GM21390 (cell line): ENCODE measurements around the gene YWHAE.
A peak's percentile ranks its signal among the peaks of the same experiment; 100 is the strongest.
"Not testable (repeated sequence)": the region's sequence is repeated elsewhere in the genome, so short reads cannot be mapped to it uniquely, and the experiment has no call there.

Experiments used
- ATAC-seq: cut with Tn5 transposase; IDR thresholded peaks from one replicate; pipeline ENCODE4 v1.9.1; 2021; ENCODE audit not compliant: unreplicated experiment

The YWHAE gene

GRCh38 chr17:1399679-1400512 is at the start of gene YWHAE:
Gene YWHAE, minus strand, starts transcription at chr17:1400222. Its CDS starts 112 bp downstream, at chr17:1400110.
- peak; percentile 90 for ATAC-seq

- no peak for ATAC-seq
Observed at GRCh38 chr17:1449412-1449967, 49.5 kb upstream of the YWHAE start.

- no peak for ATAC-seq
Observed at GRCh38 chr17:1447052-1447451, 47.0 kb upstream of the YWHAE start.

DNA sequence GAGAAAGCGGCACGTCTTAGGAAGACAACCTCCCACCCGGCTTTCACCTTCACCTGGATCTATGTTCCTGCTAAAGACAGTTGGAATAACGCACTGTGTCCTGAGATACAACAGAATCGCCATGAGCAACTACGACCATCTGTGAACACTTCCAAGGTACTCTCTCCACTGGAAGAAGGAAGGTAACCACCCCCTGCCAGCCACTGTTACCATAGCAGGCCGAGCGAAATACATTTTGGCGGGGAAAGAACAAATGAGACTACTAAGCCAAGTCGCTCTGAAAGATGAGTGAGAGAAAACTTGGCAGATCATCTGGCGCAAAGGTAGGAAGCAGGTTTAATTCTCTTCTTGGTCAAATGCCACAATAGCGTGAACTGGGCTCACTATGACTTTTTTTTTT is 46.2 kb upstream of the YWHAE start:
- no peak for ATAC-seq

DNA sequence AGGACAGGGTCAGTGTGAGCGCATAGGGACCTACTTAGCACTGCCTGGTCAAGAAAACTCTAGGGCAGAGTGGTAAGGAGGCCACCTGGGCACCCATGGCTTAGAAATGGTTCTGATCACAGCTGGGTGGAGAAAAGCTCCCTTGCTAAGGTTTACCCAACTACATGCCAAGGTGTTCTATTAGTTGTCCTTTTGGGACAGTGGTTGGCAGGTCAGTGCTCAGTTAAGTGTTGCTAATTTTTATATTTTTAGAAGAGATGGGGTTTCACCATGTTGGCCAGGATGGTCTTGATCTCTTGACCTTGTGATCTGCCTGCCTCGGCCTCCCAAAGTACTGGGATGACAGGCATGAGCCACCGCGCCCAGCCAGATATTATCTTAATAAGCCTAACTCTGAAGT is 45.7 kb upstream of the YWHAE start:
- not testable (repeated sequence) for ATAC-seq

- ATAC-seq, result not testable (repeated sequence)
Observed at GRCh38 chr17:1442721-1443120, 42.7 kb upstream of the YWHAE start.

GRCh38 chr17:1442187-1442586 is 42.2 kb upstream of the YWHAE start:
- ATAC-seq, result no peak

DNA sequence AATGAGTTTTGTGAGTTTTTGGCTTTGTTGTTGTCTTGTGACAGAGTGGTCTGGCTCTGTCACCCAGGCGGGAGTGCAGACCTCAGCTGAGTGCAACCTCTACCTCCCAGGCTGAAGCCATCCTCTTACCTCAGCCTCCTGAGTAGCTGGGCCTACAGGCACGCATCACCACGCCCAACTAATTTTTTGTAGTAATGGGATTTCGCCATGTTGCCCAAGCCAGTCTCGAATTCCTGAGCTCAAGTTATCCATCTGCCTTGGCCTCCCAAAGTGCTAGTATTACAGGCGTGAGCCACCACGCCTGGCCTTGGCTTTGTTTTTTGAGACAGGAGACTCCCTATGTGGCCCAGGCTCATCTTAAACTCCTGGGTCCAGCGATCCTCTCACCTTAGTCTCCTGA is 40.9 kb upstream of the YWHAE start:
- ATAC-seq, result no peak

GRCh38 chr17:1438593-1439083 is 38.6 kb upstream of the YWHAE start:
- no peak for ATAC-seq

DNA sequence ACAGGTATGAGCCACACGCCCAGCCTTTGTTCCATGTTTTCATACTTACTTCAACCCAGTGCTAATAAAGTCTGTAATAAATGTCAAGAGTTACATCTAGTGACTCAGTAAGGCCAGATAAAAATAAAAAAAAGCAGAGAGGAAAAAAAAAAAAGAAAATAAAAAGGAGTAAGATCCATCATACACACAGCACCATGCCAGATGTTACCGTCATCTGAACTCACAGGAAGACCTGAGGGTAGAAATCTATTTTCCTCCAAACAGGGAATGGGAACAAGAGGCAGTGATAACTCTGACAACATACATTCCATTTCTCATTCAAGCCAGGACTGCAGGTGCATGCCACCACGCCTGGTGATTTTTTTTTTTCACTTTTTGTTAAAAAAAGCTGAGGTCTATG is 35.3 kb upstream of the YWHAE start:
- no peak for ATAC-seq

DNA sequence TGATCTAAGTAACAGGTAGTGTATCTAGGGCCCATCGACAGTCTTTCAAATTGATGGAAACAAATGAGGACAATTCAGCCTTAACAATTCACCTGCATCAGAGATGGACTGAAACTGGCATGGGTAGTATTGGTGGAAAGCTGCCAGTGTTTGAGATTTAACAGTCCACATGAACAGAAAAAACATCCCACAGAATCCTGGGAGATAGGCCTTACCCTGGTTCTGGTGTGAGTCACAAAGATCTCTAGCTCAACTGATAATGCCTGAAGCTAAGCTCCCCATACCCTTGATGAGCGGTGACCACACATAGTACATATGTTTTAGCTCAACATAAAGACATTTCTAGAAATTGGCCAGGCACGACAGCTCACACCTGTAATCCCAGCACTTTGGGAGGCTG is 34.1 kb upstream of the YWHAE start:
- ATAC-seq, result no peak

DNA sequence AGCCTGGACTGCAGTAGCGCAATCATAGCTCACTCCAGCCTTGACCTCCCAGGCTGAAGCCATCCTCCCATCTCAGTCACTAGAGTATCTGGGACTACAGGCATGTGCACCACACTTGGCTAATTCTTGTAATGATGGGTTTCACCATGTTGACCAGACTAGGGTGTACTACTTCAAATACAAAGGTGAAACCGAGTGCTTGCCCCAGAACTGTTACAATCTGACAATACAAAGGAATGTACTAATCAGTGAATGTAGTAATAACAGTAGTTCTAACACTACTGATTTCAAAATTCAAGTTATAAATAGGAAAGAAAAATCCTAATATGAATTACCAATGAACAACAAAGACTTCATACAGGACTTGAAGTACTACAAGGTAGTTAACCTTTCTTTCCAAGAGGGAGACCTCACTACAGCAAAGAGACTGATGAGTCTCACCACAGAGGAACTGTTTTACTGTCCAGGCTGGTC is 31.6 kb upstream of the YWHAE start:
- ATAC-seq, result no peak

GRCh38 chr17:1423456-1424135 is 23.6 kb upstream of the YWHAE start:
- ATAC-seq, result no peak

DNA sequence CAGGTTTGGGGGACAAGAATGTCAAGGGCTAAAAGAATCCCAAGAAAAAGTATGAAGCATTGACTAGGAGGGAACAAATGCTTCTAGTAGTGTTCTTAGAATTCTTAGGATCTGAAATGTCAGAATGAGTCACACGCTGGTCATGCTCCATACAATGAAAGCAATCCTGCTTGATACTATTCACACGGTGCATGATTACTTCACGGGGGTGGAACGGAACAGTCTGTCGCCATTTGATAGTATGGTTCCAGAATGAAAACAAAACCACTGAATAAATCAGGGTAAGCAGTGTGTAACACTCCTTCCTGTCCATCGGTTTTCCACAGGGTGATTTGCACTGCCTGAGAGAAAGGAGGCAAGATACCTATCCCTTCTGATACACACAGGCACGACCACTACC is 22.9 kb upstream of the YWHAE start:
- no peak for ATAC-seq

GRCh38 chr17:1421470-1421869 is 21.4 kb upstream of the YWHAE start:
- no peak for ATAC-seq

DNA sequence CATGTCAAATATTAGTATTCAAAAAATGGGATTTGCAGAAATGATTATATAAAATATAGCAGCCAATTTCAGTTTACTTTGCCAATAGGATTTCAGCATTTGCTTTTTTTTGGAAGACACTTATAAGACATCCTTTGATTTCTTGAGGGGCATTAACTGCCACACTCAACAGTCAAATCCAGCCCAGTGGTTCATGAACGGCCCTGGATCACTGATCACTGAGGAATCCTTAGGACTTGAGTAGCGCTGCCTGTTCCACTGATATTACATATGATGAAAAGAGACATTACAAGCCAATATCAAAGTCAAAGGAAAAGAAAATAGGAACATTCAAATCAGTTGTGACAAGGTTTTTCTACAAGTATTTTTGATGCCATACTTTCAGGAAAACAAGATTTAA is 21.0 kb upstream of the YWHAE start:
- ATAC-seq, result no peak

GRCh38 chr17:1420163-1420562 is 20.1 kb upstream of the YWHAE start:
- ATAC-seq, result no peak

GRCh38 chr17:1418476-1418875 is 18.5 kb upstream of the YWHAE start:
- not testable (repeated sequence) for ATAC-seq

GRCh38 chr17:1416414-1416813 is 16.4 kb upstream of the YWHAE start:
- no peak for ATAC-seq

GRCh38 chr17:1414634-1415033 is 14.6 kb upstream of the YWHAE start:
- ATAC-seq, result no peak

DNA sequence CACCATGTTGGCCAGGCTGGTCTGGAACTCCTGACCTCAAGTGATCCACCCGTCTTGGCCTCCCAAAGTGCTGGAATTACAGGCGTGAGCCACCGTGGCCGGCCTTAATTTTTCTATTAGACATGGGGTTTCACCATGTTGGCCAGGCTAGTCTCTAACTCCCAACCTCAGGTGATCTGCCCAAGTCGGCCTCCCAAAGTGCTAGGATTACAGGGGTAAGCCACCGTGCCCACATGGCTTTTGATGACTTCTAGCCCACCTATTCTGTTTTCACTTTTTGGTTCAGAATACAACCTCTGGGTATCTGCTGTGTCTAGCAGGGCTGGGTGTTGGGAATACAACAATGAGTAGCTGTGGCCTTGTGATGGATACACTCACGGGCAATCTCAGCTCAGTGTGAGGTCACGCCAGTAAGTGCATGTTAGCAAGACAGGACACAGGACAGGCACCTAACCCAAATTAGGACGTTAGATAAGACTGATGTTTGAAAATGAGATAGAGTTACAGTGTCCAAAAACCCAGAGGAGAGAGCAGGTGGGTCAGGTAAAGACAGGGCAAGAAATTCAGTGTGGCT is 14.1 kb upstream of the YWHAE start:
- ATAC-seq, result no peak
